Large intestine (tissue), 3 donors: ENCODE results near the gene NFE2. TPM values are rescaled to one million over a fixed set of nuclear protein-coding genes. Genes with fewer than 3 reads are reported as not detected.
A peak's percentile ranks its signal among the peaks of the same experiment; 100 is the strongest.

Experiments used
- DNase-seq, 2 donors: peaks; one replicate each; pipeline versions ENCODE4 v3.0.0 to v3.0.0-alpha.2; 2013
- H3K27ac ChIP-seq: one replicate; pipeline ENCODE4 v1.5.1; 2013; ENCODE audit warnings: low read length
- H3K27me3 ChIP-seq: 2 replicates; pipeline ENCODE4 v1.6.1; 2013; ENCODE audit warnings: low read length; ENCODE audit not compliant: control insufficient read depth, insufficient read depth
- H3K36me3 ChIP-seq: 2 replicates; pipeline ENCODE4 v1.6.1; 2013; ENCODE audit warnings: low read length; ENCODE audit not compliant: control insufficient read depth, insufficient read depth
- H3K4me1 ChIP-seq: one replicate; pipeline ENCODE4 v1.6.1; 2013; ENCODE audit warnings: low read length; ENCODE audit not compliant: control insufficient read depth, insufficient read depth
- H3K4me3 ChIP-seq: one replicate; pipeline ENCODE4 v1.5.1; 2013; ENCODE audit warnings: low read length
- H3K9me3 ChIP-seq: one replicate; pipeline ENCODE4 v1.6.1; 2013; ENCODE audit warnings: mild to moderate bottlenecking, low read depth, low read length, moderate library complexity; ENCODE audit not compliant: control insufficient read depth
- WGBS: methylation state at CpG from one replicate; pipeline ENCODE4 v1.1.5; 2013; ENCODE audit warnings: low lambda C conversion rate; ENCODE audit not compliant: insufficient coverage; 5-methylcytosine and 5-hydroxymethylcytosine counted together
- polyA plus RNA-seq: library from polyadenylated mRNA; unstranded; fragments of 120-200 nt; gene quantifications from one replicate; pipeline ENCODE4 v1.2.1, GENCODE V29; 2013

NFE2 gene
- polyA plus RNA-seq, 1 donor: 2.1 TPM

DNA sequence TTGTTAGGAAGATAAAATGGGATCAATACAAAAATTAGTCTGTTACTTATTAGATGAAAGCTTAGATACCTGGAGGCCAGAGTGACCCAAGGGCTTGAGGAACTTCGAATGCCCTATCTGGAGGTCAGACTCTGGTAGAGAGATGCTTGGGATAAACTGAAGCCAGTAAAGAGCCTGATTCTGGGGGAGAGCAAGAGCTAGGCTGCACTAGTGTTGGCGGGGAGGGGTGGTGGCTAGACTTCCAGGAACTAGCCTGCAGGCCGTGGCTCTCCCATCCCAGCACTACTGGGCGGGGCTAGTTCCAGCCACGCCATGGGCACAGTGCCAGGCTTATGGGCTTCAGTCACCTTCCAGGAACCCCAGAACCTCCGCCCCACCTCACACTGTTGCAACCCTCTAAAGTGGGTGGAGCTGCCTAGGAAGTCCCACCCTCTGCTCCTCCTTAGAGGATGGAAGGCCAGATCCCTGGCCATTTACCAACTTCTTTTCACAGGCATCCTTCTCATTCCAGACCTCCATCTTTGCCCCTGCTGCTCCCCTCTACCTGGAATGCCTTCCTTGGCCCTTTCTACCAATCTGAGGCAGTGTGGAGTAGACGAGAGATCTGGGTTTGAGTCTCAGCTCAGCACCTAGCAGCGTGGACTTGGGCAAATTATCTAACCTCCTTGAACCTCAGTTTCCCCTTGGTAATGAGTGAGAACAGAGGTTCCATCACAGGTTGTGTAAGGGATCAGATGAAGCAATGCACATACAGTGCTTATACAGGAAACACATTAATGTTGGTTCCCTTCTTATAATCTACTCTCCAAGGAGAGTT, 6.3 kb upstream of the NFE2 start:
- peaks cover 9% of the 10 kb centered on the region for H3K4me1 ChIP-seq
- WGBS: no CpG with 5 or more reads among the region's 8 CpGs
- H3K27ac ChIP-seq: no peak overlapping the region
- no peaks in the 10 kb centered on the region for H3K9me3 ChIP-seq
- no peak overlapping the region for H3K4me3 ChIP-seq
- DNase-seq: peak; percentile 94 to 96
- H3K27me3 ChIP-seq: no peaks in the 10 kb centered on the region
- no peaks in the 10 kb centered on the region for H3K36me3 ChIP-seq

DNA sequence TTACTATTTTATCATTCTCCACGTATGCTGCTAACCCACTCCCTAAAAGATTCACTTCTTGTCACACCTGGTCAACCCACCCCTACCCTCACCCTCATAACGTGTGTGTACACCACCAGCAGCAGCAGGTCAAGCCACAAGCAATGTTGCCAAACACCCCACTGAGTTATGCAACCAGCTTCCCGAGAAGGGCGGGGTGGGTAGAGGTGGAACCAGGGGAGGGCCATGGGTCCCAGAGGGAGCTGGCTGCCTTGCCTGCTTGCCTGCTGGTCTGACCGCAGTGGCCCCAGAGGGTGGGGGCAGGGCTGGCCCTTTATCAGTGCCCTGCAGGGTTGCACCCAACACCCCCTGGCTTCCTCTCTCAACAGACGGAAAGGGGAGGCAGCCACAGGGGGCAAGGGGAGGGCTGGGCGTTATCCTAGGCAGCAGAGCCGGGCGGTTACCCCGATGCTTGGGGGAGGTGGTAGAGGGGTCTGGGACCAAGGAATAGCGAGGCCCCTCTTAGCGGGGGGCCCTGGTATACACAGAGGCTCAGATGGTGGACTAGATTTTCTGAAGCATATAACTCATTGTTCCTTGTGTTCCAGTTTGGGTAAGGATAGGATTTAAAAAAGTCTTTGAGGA, 3.5 kb upstream of the NFE2 start:
- Histone ChIP-seq H3K36me3 (no peaks in the 10 kb centered on the region), H3K27me3 (peaks cover 17% of the 10 kb centered on the region), H3K9me3 (no peaks in the 10 kb centered on the region), H3K27ac (no peak overlapping the region), H3K4me1 (peaks cover 23% of the 10 kb centered on the region), H3K4me3 (no peak overlapping the region)
- no CpG with 5 or more reads among the region's 12 CpGs for WGBS
- peak; percentile 78 to 85 for DNase-seq

DNA sequence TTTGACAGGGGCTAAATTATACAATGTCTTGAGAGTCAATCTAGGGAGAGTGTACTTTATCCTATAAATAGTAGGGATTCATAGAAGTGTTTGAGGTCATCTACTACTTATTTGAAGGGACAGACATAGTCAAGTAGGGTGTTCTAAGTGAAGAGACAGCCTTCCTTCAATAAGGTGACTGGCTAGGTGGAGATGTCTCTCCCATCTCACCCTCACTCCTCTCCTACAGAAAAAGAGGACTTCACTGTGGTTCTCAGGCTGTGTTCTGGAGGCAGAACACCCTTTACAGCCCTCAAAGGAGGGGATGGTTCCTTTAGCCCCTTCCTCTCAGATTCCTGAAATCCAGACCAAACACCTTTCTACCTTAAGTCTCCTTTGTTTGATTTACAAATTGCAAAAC, 2.8 kb upstream of the NFE2 start:
- Histone ChIP-seq H3K27ac (no peak overlapping the region), H3K36me3 (no peaks in the 10 kb centered on the region), H3K4me1 (peaks cover 23% of the 10 kb centered on the region), H3K9me3 (no peaks in the 10 kb centered on the region), H3K27me3 (peaks cover 20% of the 10 kb centered on the region), H3K4me3 (no peak overlapping the region)
- no peak for DNase-seq

GRCh38 chr12:54301428-54302048, 723 bp upstream of the NFE2 start:
- Histone ChIP-seq H3K4me1 (peaks cover 25% of the 10 kb centered on the region), H3K27me3 (peaks cover 20% of the 10 kb centered on the region), H3K9me3 (no peaks in the 10 kb centered on the region), H3K36me3 (no peaks in the 10 kb centered on the region), H3K4me3 (no peak overlapping the region), H3K27ac (no peak overlapping the region)
- WGBS: no CpG with 5 or more reads among the region's 1 CpG
- peak in 1 of 2 donors; percentile 9 for DNase-seq

- Histone ChIP-seq H3K36me3 (no peaks in the 10 kb centered on the region), H3K4me3 (peak overlapping the region; percentile 30), H3K27ac (no peak overlapping the region), H3K9me3 (no peaks in the 10 kb centered on the region), H3K27me3 (peaks cover 20% of the 10 kb centered on the region), H3K4me1 (peaks cover 35% of the 10 kb centered on the region)
- 17% methylated on average over 1 of the region's 3 CpGs for WGBS
- DNase-seq: no peak
Observed at GRCh38 chr12:54300225-54300731, 537 bp downstream of the NFE2 start.

GRCh38 chr12:54299515-54300224, 1.1 kb downstream of the NFE2 start:
- H3K4me1 ChIP-seq: peaks cover 41% of the 10 kb centered on the region

DNA sequence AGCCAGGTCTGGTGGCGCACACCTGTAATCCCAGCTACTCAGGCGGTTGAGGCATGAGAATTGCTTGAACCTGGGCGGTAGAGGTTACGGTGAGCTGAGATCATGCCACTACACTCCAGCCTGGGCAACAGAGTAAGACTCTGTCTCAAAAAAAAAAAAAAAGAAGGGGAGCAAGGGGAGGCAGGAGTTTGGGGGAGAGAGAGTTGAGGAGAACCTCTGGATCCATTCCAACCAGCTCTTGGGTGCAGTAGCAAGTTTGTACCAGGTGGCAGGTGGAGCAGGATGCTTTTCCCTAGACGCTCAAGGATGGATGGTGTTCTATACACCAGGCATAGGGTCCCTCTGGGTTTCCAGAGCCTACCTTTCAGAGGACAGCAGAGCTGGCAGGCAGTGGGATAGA, 1.9 kb downstream of the NFE2 start:
- peaks cover 43% of the 10 kb centered on the region for H3K4me1 ChIP-seq
- no peak overlapping the region for H3K27ac ChIP-seq
- peaks cover 20% of the 10 kb centered on the region for H3K27me3 ChIP-seq
- no peak overlapping the region for H3K4me3 ChIP-seq
- no peaks in the 10 kb centered on the region for H3K9me3 ChIP-seq
- WGBS: no CpG with 5 or more reads among the region's 5 CpGs
- no peaks in the 10 kb centered on the region for H3K36me3 ChIP-seq
- no peak for DNase-seq

More at GRCh38 chr12:54299515-54300224, 1.1 kb downstream of the NFE2 start:
- no peak overlapping the region for H3K4me3 ChIP-seq
- H3K36me3 ChIP-seq: no peaks in the 10 kb centered on the region
- H3K27ac ChIP-seq: no peak overlapping the region
- H3K27me3 ChIP-seq: peaks cover 20% of the 10 kb centered on the region
- H3K9me3 ChIP-seq: no peaks in the 10 kb centered on the region
- 60% methylated on average over 2 of the region's 8 CpGs for WGBS
- DNase-seq: no peak

- no CpG with 5 or more reads among the region's 5 CpGs for WGBS
Observed at GRCh38 chr12:54296393-54297099, 4.3 kb downstream of the NFE2 start.

DNA sequence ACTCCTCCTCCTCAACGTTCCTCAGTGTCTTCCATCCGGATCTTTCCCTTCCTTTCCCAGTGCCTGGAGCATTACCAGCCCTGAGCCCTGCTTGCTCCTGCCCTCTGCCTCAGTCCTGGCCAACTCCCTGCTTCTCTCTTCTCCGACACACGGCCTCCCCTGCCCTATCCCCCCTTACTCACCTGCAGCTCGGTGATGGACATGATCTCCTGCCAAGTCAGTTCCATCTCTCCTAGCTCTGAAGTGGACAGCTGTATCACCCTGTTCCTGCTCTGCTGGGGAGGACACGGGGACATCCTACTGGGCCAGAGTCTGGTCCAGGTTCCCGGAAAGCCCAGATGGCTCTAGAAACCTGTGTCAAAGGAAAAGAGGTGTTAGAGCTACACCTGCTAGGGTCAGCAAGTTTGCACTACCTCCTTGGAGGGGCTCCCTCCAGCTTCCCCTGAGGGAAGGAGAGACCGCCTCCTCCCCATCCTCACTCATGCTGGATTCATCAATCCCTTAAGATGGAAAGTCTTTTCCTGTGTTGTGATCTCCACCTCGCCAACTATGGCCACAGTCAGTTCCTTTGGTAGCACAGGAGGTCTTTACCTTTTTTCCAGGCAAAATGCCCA, 5.8 kb downstream of the NFE2 start:
- no peaks in the 10 kb centered on the region for H3K36me3 ChIP-seq
- WGBS: no CpG with 5 or more reads among the region's 9 CpGs
- peak overlapping the region; percentile 40 for H3K27ac ChIP-seq
- H3K9me3 ChIP-seq: no peaks in the 10 kb centered on the region
- peaks cover 30% of the 10 kb centered on the region for H3K4me1 ChIP-seq
- peak in 1 of 2 donors; percentile 17 for DNase-seq
- no peak overlapping the region for H3K4me3 ChIP-seq
- peaks cover 10% of the 10 kb centered on the region for H3K27me3 ChIP-seq

More at GRCh38 chr12:54296393-54297099, 4.3 kb downstream of the NFE2 start:
- H3K36me3 ChIP-seq: no peaks in the 10 kb centered on the region
- H3K27me3 ChIP-seq: peaks cover 20% of the 10 kb centered on the region
- peaks cover 43% of the 10 kb centered on the region for H3K4me1 ChIP-seq
- no peak overlapping the region for H3K4me3 ChIP-seq
- H3K9me3 ChIP-seq: no peaks in the 10 kb centered on the region
- no peak for DNase-seq
- H3K27ac ChIP-seq: peak overlapping the region; percentile 32
